Esophagus squamous epithelium (tissue), 4 donors: ENCODE data around the gene UBE3C.

Experiments used
- POLR2A ChIP-seq, 4 donors: fragments of 450-650 bp; IDR thresholded peaks; one replicate each; pipeline ENCODE4 v1.6.1; 2017; ENCODE audit warnings: antibody characterized with exemption in 4 of 4, mild to moderate bottlenecking in 4 of 4, moderate library complexity in 3 of 4
- TF ChIP-seq, protein P1 (sequence below), 6 experiments: fragments of 450-650 bp in 4 of 6; fragments of 200-600 bp in 2 of 6; sonication (generic) in 2 of 6; IDR thresholded peaks; one replicate each; pipeline ENCODE4 v1.5.1; 2016 to 2019; ENCODE audit warnings: antibody characterized with exemption in 6 of 6, mild to moderate bottlenecking in 4 of 6, moderate library complexity in 4 of 6

- TF ChIP-seq, protein P1, sequence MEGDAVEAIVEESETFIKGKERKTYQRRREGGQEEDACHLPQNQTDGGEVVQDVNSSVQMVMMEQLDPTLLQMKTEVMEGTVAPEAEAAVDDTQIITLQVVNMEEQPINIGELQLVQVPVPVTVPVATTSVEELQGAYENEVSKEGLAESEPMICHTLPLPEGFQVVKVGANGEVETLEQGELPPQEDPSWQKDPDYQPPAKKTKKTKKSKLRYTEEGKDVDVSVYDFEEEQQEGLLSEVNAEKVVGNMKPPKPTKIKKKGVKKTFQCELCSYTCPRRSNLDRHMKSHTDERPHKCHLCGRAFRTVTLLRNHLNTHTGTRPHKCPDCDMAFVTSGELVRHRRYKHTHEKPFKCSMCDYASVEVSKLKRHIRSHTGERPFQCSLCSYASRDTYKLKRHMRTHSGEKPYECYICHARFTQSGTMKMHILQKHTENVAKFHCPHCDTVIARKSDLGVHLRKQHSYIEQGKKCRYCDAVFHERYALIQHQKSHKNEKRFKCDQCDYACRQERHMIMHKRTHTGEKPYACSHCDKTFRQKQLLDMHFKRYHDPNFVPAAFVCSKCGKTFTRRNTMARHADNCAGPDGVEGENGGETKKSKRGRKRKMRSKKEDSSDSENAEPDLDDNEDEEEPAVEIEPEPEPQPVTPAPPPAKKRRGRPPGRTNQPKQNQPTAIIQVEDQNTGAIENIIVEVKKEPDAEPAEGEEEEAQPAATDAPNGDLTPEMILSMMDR (IDR thresholded peaks at IDR 0.05), result no peak
- TF ChIP-seq POLR2A (IDR thresholded peaks at IDR 0.05), result no peak
Observed at GRCh38 chr7:157176771-157177170, 38.0 kb downstream of the UBE3C start.
